Tibial artery (tissue), 4 donors: ENCODE measurements around the gene FCSK.
"Not testable (repeated sequence)": the region's sequence is repeated elsewhere in the genome, so short reads cannot be mapped to it uniquely, and the experiment has no call there.

ENCODE experiments used
- DNase-seq, 2 donors: peaks; one replicate each; pipeline ENCODE4 v3.0.0-alpha.2; 2019
- H3K27ac ChIP-seq, 2 donors: fragments of 200-600 bp; sonication (generic) in 1 of 2; 1 replicate in 1 of 2; 2 replicates in 1 of 2; pipeline ENCODE4 v1.5.1; 2018 to 2019; ENCODE audit warnings: mild to moderate bottlenecking in 1 of 2
- H3K27me3 ChIP-seq, 2 donors: fragments of 200-600 bp; sonication (generic) in 1 of 2; one replicate each; pipeline versions ENCODE4 v1.5.1 to v1.6.0; 2016 to 2019
- H3K36me3 ChIP-seq, 3 donors: fragments of 200-600 bp; sonication (generic) in 2 of 3; one replicate each; pipeline ENCODE4 v1.5.1; 2016 to 2019; ENCODE audit warnings: mild to moderate bottlenecking in 2 of 3
- H3K4me1 ChIP-seq, 4 donors: fragments of 200-600 bp; sonication (generic) in 2 of 4; 1 replicate in 3 of 4; 2 replicates in 1 of 4; pipeline ENCODE4 v1.5.1; 2016 to 2019
- H3K4me3 ChIP-seq, 2 donors: fragments of 200-600 bp; sonication (generic) in 1 of 2; 1 replicate in 1 of 2; 2 replicates in 1 of 2; pipeline ENCODE4 v1.5.1; 2018 to 2019; ENCODE audit warnings: mild to moderate bottlenecking in 2 of 2
- H3K9me3 ChIP-seq, 3 donors: fragments of 200-600 bp; sonication (generic) in 1 of 3; one replicate each; pipeline ENCODE4 v1.5.1; 2016 to 2019
- intact Hi-C: fragments of 100-400 bp; cut with DNase I; formaldehyde crosslinking; loops from one replicate; pipeline ENCODE4 v1.15.0; 2023; ENCODE audit warnings: low total_unique reads
- TF ChIP-seq, protein P1 (sequence below), 2 experiments: fragments of 200-600 bp in 1 of 2; fragments of 450-650 bp in 1 of 2; IDR thresholded peaks; one replicate each; pipeline ENCODE4 v1.5.1; 2017 to 2019; ENCODE audit warnings: antibody characterized with exemption in 2 of 2, mild to moderate bottlenecking in 1 of 2, moderate library complexity in 1 of 2

FCSK gene

DNA sequence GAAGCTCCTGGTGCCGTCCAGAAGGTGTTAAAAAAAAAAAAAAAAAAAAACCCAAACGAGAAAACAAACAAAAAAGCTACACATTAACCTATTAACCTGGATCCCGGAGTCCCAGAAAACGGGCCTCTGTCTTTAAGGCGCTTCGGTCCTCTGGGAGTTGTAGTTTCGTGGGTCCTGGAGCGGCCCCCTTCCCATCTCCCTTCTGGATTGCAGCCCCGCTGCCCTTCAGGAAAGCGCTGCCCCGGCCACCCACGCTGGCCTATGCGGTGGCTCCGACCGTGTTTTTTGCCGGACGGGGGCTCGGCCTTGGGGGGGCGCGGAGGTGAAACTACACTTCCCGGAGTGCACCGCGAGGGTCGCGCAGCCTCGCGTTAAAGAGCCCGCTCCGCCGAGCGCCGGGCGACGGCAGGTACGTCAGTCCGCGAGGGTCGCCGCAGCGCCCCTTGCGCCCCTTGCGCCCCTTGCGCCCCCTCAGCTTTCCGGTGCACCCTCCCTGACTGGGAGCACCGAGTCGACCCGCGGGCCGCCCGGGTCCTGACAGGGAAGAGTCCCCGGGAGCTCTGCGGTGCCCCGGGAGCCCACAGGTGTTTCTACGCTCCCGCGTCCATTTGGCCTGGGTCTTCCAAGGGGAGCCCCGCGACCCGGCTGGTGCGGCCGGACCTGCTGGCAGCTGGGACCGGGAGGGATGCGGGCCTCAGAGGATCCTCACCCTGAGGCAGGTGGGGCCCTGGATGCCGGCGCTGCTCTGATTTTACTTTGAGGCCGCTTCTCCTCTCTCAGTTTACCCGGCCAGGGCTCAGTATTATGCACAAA, at the start of gene FCSK:
Gene FCSK (plus strand): TSS at position 374 of the 813 bp plus-strand sequence. CDS start 8,596 bp downstream, outside the sequence.
- Histone ChIP-seq H3K36me3 (no peaks in the 10 kb centered on the region), H3K4me3 (peak within 1 kb of the TSS; percentile 91 to 92), H3K4me1 (peaks cover 0 to 20% (median 14%) of the 10 kb centered on the region in 4 donors), H3K27me3 (peaks cover 0 to 10% of the 10 kb centered on the region in 2 donors), H3K9me3 (no peaks in the 10 kb centered on the region), H3K27ac (peak within 1 kb of the TSS; percentile 83 to 96)
- TF ChIP-seq, protein P1, sequence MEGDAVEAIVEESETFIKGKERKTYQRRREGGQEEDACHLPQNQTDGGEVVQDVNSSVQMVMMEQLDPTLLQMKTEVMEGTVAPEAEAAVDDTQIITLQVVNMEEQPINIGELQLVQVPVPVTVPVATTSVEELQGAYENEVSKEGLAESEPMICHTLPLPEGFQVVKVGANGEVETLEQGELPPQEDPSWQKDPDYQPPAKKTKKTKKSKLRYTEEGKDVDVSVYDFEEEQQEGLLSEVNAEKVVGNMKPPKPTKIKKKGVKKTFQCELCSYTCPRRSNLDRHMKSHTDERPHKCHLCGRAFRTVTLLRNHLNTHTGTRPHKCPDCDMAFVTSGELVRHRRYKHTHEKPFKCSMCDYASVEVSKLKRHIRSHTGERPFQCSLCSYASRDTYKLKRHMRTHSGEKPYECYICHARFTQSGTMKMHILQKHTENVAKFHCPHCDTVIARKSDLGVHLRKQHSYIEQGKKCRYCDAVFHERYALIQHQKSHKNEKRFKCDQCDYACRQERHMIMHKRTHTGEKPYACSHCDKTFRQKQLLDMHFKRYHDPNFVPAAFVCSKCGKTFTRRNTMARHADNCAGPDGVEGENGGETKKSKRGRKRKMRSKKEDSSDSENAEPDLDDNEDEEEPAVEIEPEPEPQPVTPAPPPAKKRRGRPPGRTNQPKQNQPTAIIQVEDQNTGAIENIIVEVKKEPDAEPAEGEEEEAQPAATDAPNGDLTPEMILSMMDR (IDR thresholded peaks at IDR 0.05) = peak in 1 of 2 experiments; percentile 17
- intact Hi-C loops = loop anchor here (5.0 kb wide), 1 partner anchor 72 kb away; no protein-coding TSS in a partner anchor
- peak in 1 of 2 donors; percentile 75 for DNase-seq

DNA sequence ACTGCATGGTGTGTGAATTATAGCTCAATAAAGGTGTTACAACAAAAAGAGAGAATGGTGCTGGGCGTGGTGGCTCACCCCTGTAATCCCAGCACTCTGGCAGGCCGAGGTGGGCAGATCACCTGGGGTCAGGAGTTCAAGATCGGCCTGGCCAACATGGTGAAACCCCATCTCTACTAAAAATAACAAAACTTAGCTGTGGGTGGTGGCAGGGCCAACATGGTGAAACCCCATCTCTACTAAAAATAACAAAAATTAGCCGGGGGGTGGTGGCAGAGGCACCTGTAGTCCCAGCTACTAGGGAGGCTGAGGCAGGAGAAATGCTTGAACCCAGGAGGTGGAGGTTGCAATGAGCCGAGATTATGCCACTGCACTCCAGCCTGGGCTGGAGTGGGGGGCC, 48.3 kb upstream of the FCSK start:
- H3K36me3 ChIP-seq, H3K4me3 ChIP-seq, H3K27me3 ChIP-seq, DNase-seq, H3K9me3 ChIP-seq, intact Hi-C loops, H3K4me1 ChIP-seq, H3K27ac ChIP-seq: not testable (repeated sequence)

DNA sequence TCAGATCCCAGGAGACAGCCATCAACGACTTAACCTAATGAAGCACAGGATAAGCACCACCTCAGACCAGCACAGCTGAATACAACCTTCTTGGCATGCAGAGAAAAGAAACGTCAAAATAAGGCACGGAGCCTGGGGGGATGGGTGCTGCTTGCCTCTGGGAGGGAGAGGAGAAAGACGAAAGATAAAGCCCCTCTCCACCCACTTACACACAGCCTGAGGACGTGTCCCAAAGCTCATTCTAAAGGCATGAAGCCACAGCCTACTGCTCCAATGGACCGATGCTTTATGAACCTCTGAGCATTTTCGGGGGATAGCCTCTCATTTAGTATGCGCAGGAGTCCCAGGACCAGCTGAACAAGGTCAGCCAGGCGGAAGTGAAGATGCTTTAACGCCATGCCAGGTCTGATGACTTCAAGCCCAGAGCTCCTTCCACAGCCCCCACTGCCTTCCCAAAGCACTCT, 46.6 kb upstream of the FCSK start:
- H3K27ac ChIP-seq = no peak overlapping the region
- TF ChIP-seq, protein P1 (IDR thresholded peaks at IDR 0.05) = no peak
- no peak overlapping the region for H3K4me3 ChIP-seq
- no peak for DNase-seq
- intact Hi-C loops = no loop called here
- peaks cover 0 to 4% (median 0%) of the 10 kb centered on the region in 4 donors for H3K4me1 ChIP-seq
- H3K9me3 ChIP-seq = no peaks in the 10 kb centered on the region
- peaks cover 0 to 6% (median 0%) of the 10 kb centered on the region in 3 donors for H3K36me3 ChIP-seq
- H3K27me3 ChIP-seq = no peaks in the 10 kb centered on the region

DNA sequence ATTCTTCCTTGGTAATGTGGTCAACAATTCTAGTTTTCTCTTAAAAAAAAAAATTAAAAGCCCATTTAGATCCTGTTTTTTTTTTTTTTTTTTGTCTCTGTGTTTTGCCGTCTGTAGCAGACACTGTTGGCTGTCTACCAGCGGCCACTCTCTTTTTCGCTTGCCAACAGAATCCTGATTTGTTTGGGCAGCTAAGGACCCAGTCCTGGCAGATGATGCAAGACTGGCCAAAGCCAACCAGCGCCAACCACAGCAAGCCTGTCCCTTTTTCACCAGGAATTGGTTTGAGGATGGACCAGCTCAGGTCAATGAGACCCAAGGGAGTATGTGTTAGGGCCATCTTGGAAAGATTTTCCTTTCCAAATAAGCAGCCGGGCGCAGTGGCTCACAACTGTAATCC, 43.7 kb upstream of the FCSK start:
- Histone ChIP-seq H3K27ac (no peak overlapping the region), H3K4me3 (no peak overlapping the region), H3K9me3 (no peaks in the 10 kb centered on the region), H3K36me3 (peaks cover 0 to 6% (median 0%) of the 10 kb centered on the region in 3 donors), H3K4me1 (peaks cover 0 to 4% (median 0%) of the 10 kb centered on the region in 4 donors), H3K27me3 (no peaks in the 10 kb centered on the region)
- TF ChIP-seq, protein P1 (IDR thresholded peaks at IDR 0.05) = no peak
- intact Hi-C loops = no loop called here
- no peak for DNase-seq

DNA sequence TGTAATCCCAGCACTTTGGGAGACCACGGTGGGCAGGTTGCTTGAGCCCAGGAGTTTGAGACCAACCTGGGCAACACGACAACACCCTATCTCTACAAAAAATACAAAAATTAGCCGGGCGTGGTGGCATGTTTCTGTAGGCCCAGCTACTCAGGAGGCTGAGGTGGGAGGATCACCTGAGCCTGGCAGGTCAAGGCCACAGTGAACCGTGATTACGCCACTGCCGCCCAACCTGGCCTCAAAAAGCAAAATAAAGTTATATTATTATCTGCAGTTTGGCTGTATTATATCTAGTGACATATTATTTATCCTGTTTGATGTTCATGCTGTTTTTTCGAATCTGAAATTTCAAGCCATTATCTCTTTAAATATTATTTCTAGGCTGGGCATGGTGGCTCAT, 42.0 kb upstream of the FCSK start:
- no peaks in the 10 kb centered on the region for H3K27me3 ChIP-seq
- no peak for DNase-seq
- peaks cover 0 to 4% (median 0%) of the 10 kb centered on the region in 4 donors for H3K4me1 ChIP-seq
- no peaks in the 10 kb centered on the region for H3K9me3 ChIP-seq
- intact Hi-C loops = no loop called here
- no peak overlapping the region for H3K27ac ChIP-seq
- peaks cover 0 to 6% (median 0%) of the 10 kb centered on the region in 3 donors for H3K36me3 ChIP-seq
- H3K4me3 ChIP-seq = no peak overlapping the region
- TF ChIP-seq, protein P1 (IDR thresholded peaks at IDR 0.05) = no peak

DNA sequence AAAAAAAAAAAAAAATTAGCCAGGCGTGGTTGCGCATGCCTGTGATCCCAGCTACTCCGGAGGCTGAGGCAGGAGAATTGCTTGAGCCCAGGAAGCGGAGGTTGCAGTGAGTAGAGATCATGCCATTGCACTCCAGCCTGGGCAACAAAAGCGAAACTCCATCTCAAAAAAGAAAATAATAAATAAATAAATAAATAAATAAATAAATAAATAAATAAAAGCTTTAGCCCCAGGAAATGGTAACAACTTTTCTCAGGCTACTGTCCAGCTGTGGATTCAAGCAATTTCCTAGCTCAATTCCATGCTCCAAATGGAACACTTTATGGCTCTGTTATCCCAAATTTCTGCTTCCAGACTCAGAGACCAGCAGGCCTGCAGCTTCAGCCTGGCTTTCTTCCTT, 40.8 kb upstream of the FCSK start:
- H3K9me3 ChIP-seq, H3K4me1 ChIP-seq, H3K27me3 ChIP-seq, H3K27ac ChIP-seq, intact Hi-C loops, H3K4me3 ChIP-seq, DNase-seq, H3K36me3 ChIP-seq: not testable (repeated sequence)
